Keratinocyte (primary cell): ENCODE data around the gene CDC42EP1.

Source experiments
- EZH2 ChIP-seq: IDR thresholded peaks from one replicate; pipeline ENCODE4 v1.6.1; 2012; ENCODE audit warnings: inconsistent platforms, mild to moderate bottlenecking, low read length, moderate library complexity
- TF ChIP-seq, protein P1 (sequence below), 3 experiments: IDR thresholded peaks in 1 of 3; conservative IDR thresholded peaks in 1 of 3; optimal IDR thresholded peaks in 1 of 3; 2 replicates in 2 of 3; 3 replicates in 1 of 3; pipeline versions ENCODE3 to v1.5.1; 2011; ENCODE audit warnings: low read length in 3 of 3, mild to moderate bottlenecking in 3 of 3, moderate library complexity in 2 of 3, control low read depth in 1 of 3, inconsistent platforms in 1 of 3; ENCODE audit not compliant: insufficient read depth in 2 of 3; ENCODE audit errors: extremely low read depth in 1 of 3

DNA sequence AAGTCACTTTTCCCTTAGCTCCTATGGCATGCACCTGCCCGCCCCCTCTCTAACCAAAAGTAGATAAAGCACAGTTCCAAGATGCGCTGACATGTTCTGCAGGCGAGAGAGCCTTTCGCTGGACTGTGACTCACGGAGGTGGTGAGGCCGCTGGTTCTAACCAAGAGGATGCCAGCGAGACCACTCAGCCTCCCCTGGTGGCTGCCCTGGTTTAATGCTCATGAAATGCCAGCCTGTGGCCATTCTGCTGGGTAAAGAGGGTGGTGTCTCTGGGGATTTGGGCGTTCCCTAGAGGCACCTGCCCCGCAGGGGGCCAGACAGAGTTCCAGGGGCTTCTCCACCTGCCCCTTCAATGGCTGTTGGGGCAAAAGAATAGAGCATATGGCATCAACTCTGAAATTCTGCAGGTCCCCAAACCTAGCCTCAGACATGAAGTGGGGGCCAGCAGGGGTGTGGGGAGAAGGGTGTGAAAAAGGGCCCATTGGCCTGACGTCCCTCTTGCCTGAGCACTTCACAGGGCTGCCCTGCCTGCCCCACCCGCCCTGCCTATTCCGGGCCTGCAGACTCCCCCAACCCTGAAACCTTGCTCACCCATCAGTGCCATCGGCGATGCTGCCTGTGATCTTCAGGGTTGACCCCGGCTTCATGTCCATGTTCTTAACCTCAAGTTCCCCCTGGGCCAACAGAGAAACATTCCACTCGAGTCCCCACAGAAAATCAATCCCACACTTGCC, 11.1 kb downstream of the CDC42EP1 start:
- TF ChIP-seq, protein P1, sequence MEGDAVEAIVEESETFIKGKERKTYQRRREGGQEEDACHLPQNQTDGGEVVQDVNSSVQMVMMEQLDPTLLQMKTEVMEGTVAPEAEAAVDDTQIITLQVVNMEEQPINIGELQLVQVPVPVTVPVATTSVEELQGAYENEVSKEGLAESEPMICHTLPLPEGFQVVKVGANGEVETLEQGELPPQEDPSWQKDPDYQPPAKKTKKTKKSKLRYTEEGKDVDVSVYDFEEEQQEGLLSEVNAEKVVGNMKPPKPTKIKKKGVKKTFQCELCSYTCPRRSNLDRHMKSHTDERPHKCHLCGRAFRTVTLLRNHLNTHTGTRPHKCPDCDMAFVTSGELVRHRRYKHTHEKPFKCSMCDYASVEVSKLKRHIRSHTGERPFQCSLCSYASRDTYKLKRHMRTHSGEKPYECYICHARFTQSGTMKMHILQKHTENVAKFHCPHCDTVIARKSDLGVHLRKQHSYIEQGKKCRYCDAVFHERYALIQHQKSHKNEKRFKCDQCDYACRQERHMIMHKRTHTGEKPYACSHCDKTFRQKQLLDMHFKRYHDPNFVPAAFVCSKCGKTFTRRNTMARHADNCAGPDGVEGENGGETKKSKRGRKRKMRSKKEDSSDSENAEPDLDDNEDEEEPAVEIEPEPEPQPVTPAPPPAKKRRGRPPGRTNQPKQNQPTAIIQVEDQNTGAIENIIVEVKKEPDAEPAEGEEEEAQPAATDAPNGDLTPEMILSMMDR (optimal IDR thresholded peaks at IDR 0.05 in 1 of 3, IDR thresholded peaks at IDR 0.05 in 1 of 3, conservative IDR thresholded peaks at IDR 0.05 in 1 of 3; ENCODE audit: extremely low read depth in 1 of 3, insufficient read depth in 2 of 3, low read length in 3 of 3) = peak in 2 of 3 experiments; percentile 13 to 20
- no peak for TF ChIP-seq EZH2
